ENCODE results near the gene SNX17. TPM values are rescaled to one million over a fixed set of nuclear protein-coding genes. Genes with fewer than 3 reads are reported as not detected.

The SNX17 gene
- total and polyA plus RNA-seq, 2 of the 13 experiments (the other 11 are each of a cell fraction or from before 2014, with no cell fraction given): 75.0 to 109 TPM

GRCh38 chr2:27412419-27413152 is 42.2 kb downstream of the SNX17 start (continued):
- no peak for TF ChIP-seq RAD51 (IDR thresholded peaks at IDR 0.05; ENCODE audit: borderline replicate concordance)
- TF ChIP-seq ZNF670 (CRISPR knock-in tag; IDR thresholded peaks at IDR 0.05; ENCODE audit: borderline replicate concordance): peak; percentile 48; the same call in 1 of the 2 replicates
- no peak for TF ChIP-seq SRY (CRISPR knock-in tag; IDR thresholded peaks at IDR 0.05)
- TF ChIP-seq, protein P1, sequence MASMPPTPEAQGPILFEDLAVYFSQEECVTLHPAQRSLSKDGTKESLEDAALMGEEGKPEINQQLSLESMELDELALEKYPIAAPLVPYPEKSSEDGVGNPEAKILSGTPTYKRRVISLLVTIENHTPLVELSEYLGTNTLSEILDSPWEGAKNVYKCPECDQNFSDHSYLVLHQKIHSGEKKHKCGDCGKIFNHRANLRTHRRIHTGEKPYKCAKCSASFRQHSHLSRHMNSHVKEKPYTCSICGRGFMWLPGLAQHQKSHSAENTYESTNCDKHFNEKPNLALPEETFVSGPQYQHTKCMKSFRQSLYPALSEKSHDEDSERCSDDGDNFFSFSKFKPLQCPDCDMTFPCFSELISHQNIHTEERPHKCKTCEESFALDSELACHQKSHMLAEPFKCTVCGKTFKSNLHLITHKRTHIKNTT (CRISPR knock-in tag; IDR thresholded peaks at IDR 0.05): no peak
- TF ChIP-seq RAD21 (CRISPR knock-in tag; IDR thresholded peaks at IDR 0.05): peak; percentile 8; the same call in 1 of the 2 replicates
- TF ChIP-seq HDAC6 (IDR thresholded peaks at IDR 0.05; ENCODE audit: low read depth, low read length): no peak
- TF ChIP-seq PAWR (CRISPR knock-in tag; IDR thresholded peaks at IDR 0.05; ENCODE audit: borderline replicate concordance): no peak
- TF ChIP-seq NFATC3 (CRISPR knock-in tag; IDR thresholded peaks at IDR 0.05): no peak
- 0 out of 2 replicates have a peak, but pooled peaks have one; percentile 9 for TF ChIP-seq YEATS2 (CRISPR knock-in tag; IDR thresholded peaks at IDR 0.05; ENCODE audit: borderline replicate concordance)
- TF ChIP-seq ZMYM3 (CRISPR knock-in tag; IDR thresholded peaks at IDR 0.05): 0 out of 2 replicates have a peak, but pooled peaks have one; percentile 5
- TF ChIP-seq ZHX1 (CRISPR knock-in tag; IDR thresholded peaks at IDR 0.05; ENCODE audit: low read depth): no peak
- TF ChIP-seq HNRNPH1 (optimal IDR thresholded peaks at IDR 0.05; ENCODE audit: low read depth, low read length): no peak
- peak; percentile 25; the same call in 1 of the 2 replicates for TF ChIP-seq RARA (CRISPR knock-in tag; IDR thresholded peaks at IDR 0.05)
- TF ChIP-seq PTBP1 (IDR thresholded peaks at IDR 0.05; ENCODE audit: low read depth, low read length, poor library complexity, severe bottlenecking): no peak
- no peak for TF ChIP-seq NAIF1 (CRISPR knock-in tag; IDR thresholded peaks at IDR 0.05; ENCODE audit: borderline replicate concordance)
- no peak for TF ChIP-seq ZNF264 (CRISPR knock-in tag; IDR thresholded peaks at IDR 0.05)
- no peak for TF ChIP-seq RELA (CRISPR knock-in tag; IDR thresholded peaks at IDR 0.05)
- TF ChIP-seq MATR3 (CRISPR knock-in tag; IDR thresholded peaks at IDR 0.05): no peak
- TF ChIP-seq SALL2 (CRISPR knock-in tag; IDR thresholded peaks at IDR 0.05): no peak
- TF ChIP-seq MTF1 (CRISPR knock-in tag; IDR thresholded peaks at IDR 0.05): no peak
- TF ChIP-seq, protein P2, sequence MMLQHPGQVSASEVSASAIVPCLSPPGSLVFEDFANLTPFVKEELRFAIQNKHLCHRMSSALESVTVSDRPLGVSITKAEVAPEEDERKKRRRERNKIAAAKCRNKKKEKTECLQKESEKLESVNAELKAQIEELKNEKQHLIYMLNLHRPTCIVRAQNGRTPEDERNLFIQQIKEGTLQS (CRISPR knock-in tag; IDR thresholded peaks at IDR 0.05): no peak
- peak; percentile 92 for TF ChIP-seq ASH2L (IDR thresholded peaks at IDR 0.05; ENCODE audit: insufficient read length, low read depth, low read length)
- TF ChIP-seq BATF2 (CRISPR knock-in tag; IDR thresholded peaks at IDR 0.05): no peak
- no peak for TF ChIP-seq RFX1 (IDR thresholded peaks at IDR 0.05)
- TF ChIP-seq ZNF790 (CRISPR knock-in tag; IDR thresholded peaks at IDR 0.05; ENCODE audit: borderline replicate concordance): no peak
- no peak for TF ChIP-seq ZNF263 (CRISPR knock-in tag; IDR thresholded peaks at IDR 0.05)
- 0 out of 2 replicates have a peak, but pooled peaks have one; percentile 13 for TF ChIP-seq NFRKB (IDR thresholded peaks at IDR 0.05)
- peak; percentile 69; the same call in 1 of the 2 replicates for TF ChIP-seq SOX5 (CRISPR knock-in tag; IDR thresholded peaks at IDR 0.05; ENCODE audit: borderline replicate concordance)
- TF ChIP-seq ZNF644 (CRISPR knock-in tag; IDR thresholded peaks at IDR 0.05; ENCODE audit: low read depth): peak; percentile 70; the same call in 1 of the 2 replicates

All from HepG2 (cell line).